Astrocyte (in vitro differentiated cells and primary cell): ENCODE data around the gene ATG101. TPM values are rescaled to one million over a fixed set of nuclear protein-coding genes. Genes with fewer than 3 reads are reported as not detected.

Experiments
- DNase-seq: peaks from one replicate; pipeline ENCODE4 v3.0.0-alpha.2; 2010; ENCODE audit warnings: low read depth
- FAIRE-seq: peaks from 2 replicates; lab custom pipeline; 2011; peaks lifted over from hg19 to GRCh38; lab: Jason Lieb, UNC
- H2AFZ ChIP-seq: 2 replicates; pipeline ENCODE4 v1.6.0; 2012; ENCODE audit warnings: low read depth, low read length, inconsistent platforms
- H3K27ac ChIP-seq: 2 replicates; pipeline ENCODE4 v1.5.1; 2011; ENCODE audit warnings: low read depth, low read length, inconsistent platforms
- H3K27me3 ChIP-seq: 2 replicates; pipeline ENCODE4 v1.6.0; 2011; ENCODE audit warnings: low read length, inconsistent platforms; ENCODE audit not compliant: insufficient read depth
- H3K36me3 ChIP-seq: 2 replicates; pipeline ENCODE4 v1.5.1; 2011; ENCODE audit warnings: low read length, inconsistent platforms; ENCODE audit not compliant: insufficient read depth
- H3K4me1 ChIP-seq: 2 replicates; pipeline ENCODE4 v1.5.1; 2011; ENCODE audit warnings: low read length, inconsistent platforms; ENCODE audit not compliant: insufficient read depth
- H3K4me2 ChIP-seq: 2 replicates; pipeline ENCODE4 v1.6.0; 2012; ENCODE audit warnings: low read length, inconsistent platforms
- H3K4me3 ChIP-seq: 2 replicates; pipeline ENCODE4 v1.5.1; 2011; ENCODE audit warnings: low read depth, mild to moderate bottlenecking, low read length, inconsistent platforms; ENCODE audit not compliant: insufficient read depth
- H3K79me2 ChIP-seq: 2 replicates; pipeline ENCODE4 v1.6.0; 2012; ENCODE audit warnings: mild to moderate bottlenecking, low read length, inconsistent platforms; ENCODE audit not compliant: insufficient read depth
- H3K9ac ChIP-seq: 2 replicates; pipeline ENCODE4 v1.6.0; 2012; ENCODE audit warnings: mild to moderate bottlenecking, low read length, inconsistent platforms
- H3K9me3 ChIP-seq: 2 replicates; pipeline ENCODE4 v1.5.1; 2012; ENCODE audit warnings: low read depth, mild to moderate bottlenecking, low read length, inconsistent platforms; ENCODE audit not compliant: insufficient read depth
- H4K20me1 ChIP-seq: 2 replicates; pipeline ENCODE4 v1.6.0; 2012; ENCODE audit warnings: low read length, inconsistent platforms; ENCODE audit not compliant: insufficient read depth
- H3K27ac Mint-ChIP-seq: one replicate; pipeline ENCODE4 v1.8.0; 2021; ENCODE audit warnings: mild to moderate bottlenecking, mixed read lengths; ENCODE audit not compliant: unreplicated experiment
- H3K27me3 Mint-ChIP-seq: one replicate; pipeline ENCODE4 v1.8.0; 2021; ENCODE audit warnings: low read depth, mixed read lengths; ENCODE audit not compliant: unreplicated experiment
- H3K36me3 Mint-ChIP-seq: one replicate; pipeline ENCODE4 v1.8.0; 2021; ENCODE audit warnings: low read depth, mixed read lengths; ENCODE audit not compliant: unreplicated experiment
- H3K4me1 Mint-ChIP-seq: one replicate; pipeline ENCODE4 v1.8.0; 2021; ENCODE audit warnings: low read depth, mixed read lengths; ENCODE audit not compliant: unreplicated experiment
- H3K4me3 Mint-ChIP-seq: one replicate; pipeline ENCODE4 v1.8.0; 2021; ENCODE audit warnings: mild to moderate bottlenecking, moderate library complexity, mixed read lengths; ENCODE audit not compliant: unreplicated experiment
- H3K9me3 Mint-ChIP-seq: one replicate; pipeline ENCODE4 v1.8.0; 2021; ENCODE audit warnings: mild to moderate bottlenecking, mixed read lengths; ENCODE audit not compliant: unreplicated experiment
- EZH2 ChIP-seq: IDR thresholded peaks from 2 replicates; pipeline ENCODE4 v1.6.1; 2012; ENCODE audit warnings: mild to moderate bottlenecking, low read length, inconsistent platforms; ENCODE audit not compliant: insufficient read depth
- total RNA-seq: library from RNA; stranded (reverse); gene quantifications from 2 replicates; pipeline ENCODE4 v1.2.1, GENCODE V29; 2021
- TF ChIP-seq, protein P1 (sequence below): IDR thresholded peaks from 2 replicates; pipeline ENCODE4 v1.5.1; 2011; ENCODE audit warnings: low read depth, mild to moderate bottlenecking, inconsistent platforms, low read length, moderate library complexity; ENCODE audit not compliant: insufficient read depth

ATG101 gene
- total RNA-seq, 1 donor from 2014 or later = 54.2 TPM

- FAIRE-seq (no peak), DNase-seq (no peak)
- TF ChIP-seq EZH2 = no peak
- TF ChIP-seq, protein P1, sequence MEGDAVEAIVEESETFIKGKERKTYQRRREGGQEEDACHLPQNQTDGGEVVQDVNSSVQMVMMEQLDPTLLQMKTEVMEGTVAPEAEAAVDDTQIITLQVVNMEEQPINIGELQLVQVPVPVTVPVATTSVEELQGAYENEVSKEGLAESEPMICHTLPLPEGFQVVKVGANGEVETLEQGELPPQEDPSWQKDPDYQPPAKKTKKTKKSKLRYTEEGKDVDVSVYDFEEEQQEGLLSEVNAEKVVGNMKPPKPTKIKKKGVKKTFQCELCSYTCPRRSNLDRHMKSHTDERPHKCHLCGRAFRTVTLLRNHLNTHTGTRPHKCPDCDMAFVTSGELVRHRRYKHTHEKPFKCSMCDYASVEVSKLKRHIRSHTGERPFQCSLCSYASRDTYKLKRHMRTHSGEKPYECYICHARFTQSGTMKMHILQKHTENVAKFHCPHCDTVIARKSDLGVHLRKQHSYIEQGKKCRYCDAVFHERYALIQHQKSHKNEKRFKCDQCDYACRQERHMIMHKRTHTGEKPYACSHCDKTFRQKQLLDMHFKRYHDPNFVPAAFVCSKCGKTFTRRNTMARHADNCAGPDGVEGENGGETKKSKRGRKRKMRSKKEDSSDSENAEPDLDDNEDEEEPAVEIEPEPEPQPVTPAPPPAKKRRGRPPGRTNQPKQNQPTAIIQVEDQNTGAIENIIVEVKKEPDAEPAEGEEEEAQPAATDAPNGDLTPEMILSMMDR = no peak
- Histone ChIP-seq H3K4me2 (no peak overlapping the region), H3K79me2 (peaks cover 25% of the 10 kb centered on the region), H3K9ac (peak overlapping the region; percentile 42), H4K20me1 (peaks cover 72% of the 10 kb centered on the region), H3K27me3 (no peaks in the 10 kb centered on the region), H3K36me3 (peaks cover 15% of the 10 kb centered on the region), H2AFZ (no peak overlapping the region), H3K4me1 (peaks cover 15% of the 10 kb centered on the region), H3K27ac (no peak overlapping the region), H3K4me3 (no peak overlapping the region), H3K9me3 (no peaks in the 10 kb centered on the region)
- H3K27me3 Mint-ChIP-seq = peaks cover 4% of the 10 kb centered on the region
- H3K36me3 Mint-ChIP-seq = peaks cover 15% of the 10 kb centered on the region
- no peak overlapping the region for H3K4me3 Mint-ChIP-seq
- H3K27ac Mint-ChIP-seq = no peak overlapping the region
- H3K4me1 Mint-ChIP-seq = peaks cover 16% of the 10 kb centered on the region
- H3K9me3 Mint-ChIP-seq = no peaks in the 10 kb centered on the region
These were observed 11.5 kb downstream of the ATG101 start for GRCh38 chr12:52081263-52081733.

DNA sequence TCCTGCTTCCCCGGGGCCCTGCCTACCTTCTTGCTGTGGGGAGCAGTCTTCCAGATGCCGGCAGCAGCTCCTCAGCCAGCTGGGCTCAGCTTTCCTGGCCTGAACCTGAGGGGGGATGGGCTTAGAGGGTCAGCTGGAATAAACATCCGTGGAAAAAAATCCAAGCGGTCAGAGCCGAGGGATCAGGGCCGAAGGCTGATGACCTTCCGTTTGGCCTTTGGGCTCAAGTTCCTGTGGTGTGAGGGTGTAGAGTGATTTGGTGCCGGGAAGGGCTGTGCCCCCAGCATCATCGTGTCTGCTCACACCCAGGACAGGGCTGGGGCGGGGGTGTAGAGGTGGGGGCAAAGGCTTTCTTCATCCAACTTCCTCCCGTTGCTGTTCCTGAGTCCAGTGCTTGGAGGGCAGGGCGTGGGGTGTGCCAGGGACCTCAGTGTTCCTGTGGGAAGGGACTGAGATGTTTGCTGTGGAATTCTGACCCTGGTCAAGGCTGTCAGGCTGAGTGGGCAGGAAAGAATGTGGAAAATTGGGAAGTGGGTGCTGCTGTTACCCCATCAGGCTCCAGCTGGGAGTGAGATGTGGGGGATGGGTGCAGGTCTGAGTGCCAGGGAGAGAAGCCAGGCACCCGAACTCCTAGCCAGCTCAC lies 12.4 kb downstream of the ATG101 start:
- H3K27me3 ChIP-seq = no peaks in the 10 kb centered on the region
- H3K9me3 ChIP-seq = no peaks in the 10 kb centered on the region
- DNase-seq (peak; percentile 53), FAIRE-seq (no peak)
- no peak overlapping the region for H3K4me3 ChIP-seq
- peak overlapping the region; percentile 40 for H3K4me3 Mint-ChIP-seq
- H3K4me1 ChIP-seq = peaks cover 15% of the 10 kb centered on the region
- H3K4me1 Mint-ChIP-seq = peaks cover 16% of the 10 kb centered on the region
- no peak overlapping the region for H3K27ac ChIP-seq
- H3K79me2 ChIP-seq = peaks cover 16% of the 10 kb centered on the region
- H2AFZ ChIP-seq = no peak overlapping the region
- H3K27me3 Mint-ChIP-seq = peaks cover 11% of the 10 kb centered on the region
- peak overlapping the region; percentile 23 for H3K27ac Mint-ChIP-seq
- H4K20me1 ChIP-seq = peaks cover 64% of the 10 kb centered on the region
- H3K9ac ChIP-seq = peak overlapping the region; percentile 42
- no peaks in the 10 kb centered on the region for H3K9me3 Mint-ChIP-seq
- peaks cover 15% of the 10 kb centered on the region for H3K36me3 Mint-ChIP-seq
- H3K36me3 ChIP-seq = peaks cover 7% of the 10 kb centered on the region
- no peak for TF ChIP-seq EZH2
- TF ChIP-seq, protein P1 = no peak
- peak overlapping the region; percentile 51 for H3K4me2 ChIP-seq

DNA sequence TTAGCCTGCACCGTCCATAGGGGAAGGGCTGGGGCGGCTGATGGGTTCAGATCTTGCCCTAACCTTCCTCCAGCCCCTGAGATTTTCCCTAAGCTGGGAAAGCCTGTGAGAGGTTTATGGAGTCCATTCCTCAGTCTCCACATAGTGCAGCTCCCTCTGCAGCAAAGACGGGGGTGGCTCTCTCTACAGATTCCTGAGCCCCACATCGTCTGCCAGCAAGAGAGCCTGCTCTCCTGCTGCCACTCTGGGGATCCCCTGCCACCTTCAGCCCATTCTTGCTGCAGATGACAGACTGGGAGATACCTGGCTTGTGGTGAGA lies 12.8 kb downstream of the ATG101 start:
- Histone ChIP-seq H3K27me3 (peaks cover 2% of the 10 kb centered on the region), H4K20me1 (peaks cover 61% of the 10 kb centered on the region), H3K79me2 (peaks cover 14% of the 10 kb centered on the region), H3K4me2 (peak overlapping the region; percentile 51), H2AFZ (no peak overlapping the region), H3K27ac (no peak overlapping the region), H3K9ac (peak overlapping the region; percentile 42), H3K36me3 (peaks cover 5% of the 10 kb centered on the region), H3K4me3 (no peak overlapping the region), H3K9me3 (no peaks in the 10 kb centered on the region), H3K4me1 (peaks cover 15% of the 10 kb centered on the region)
- FAIRE-seq (no peak), DNase-seq (no peak)
- peaks cover 14% of the 10 kb centered on the region for H3K36me3 Mint-ChIP-seq
- H3K9me3 Mint-ChIP-seq = no peaks in the 10 kb centered on the region
- no peak for TF ChIP-seq EZH2
- TF ChIP-seq, protein P1 = no peak
- no peak overlapping the region for H3K4me3 Mint-ChIP-seq
- H3K4me1 Mint-ChIP-seq = peaks cover 16% of the 10 kb centered on the region
- peak overlapping the region; percentile 23 for H3K27ac Mint-ChIP-seq
- peaks cover 16% of the 10 kb centered on the region for H3K27me3 Mint-ChIP-seq
